22Rv1 (cell line): ENCODE results near the gene APOBEC3F.

Experiments
- ZFX ChIP-seq: fragments of 450-650 bp; IDR thresholded peaks from 2 replicates; pipeline ENCODE4 v1.6.1; 2017; ENCODE audit warnings: antibody characterized with exemption, borderline replicate concordance
- TF ChIP-seq, protein P1 (sequence below): fragments of 450-650 bp; IDR thresholded peaks from 2 replicates; pipeline ENCODE4 v1.5.1; 2017; ENCODE audit warnings: mild to moderate bottlenecking

DNA sequence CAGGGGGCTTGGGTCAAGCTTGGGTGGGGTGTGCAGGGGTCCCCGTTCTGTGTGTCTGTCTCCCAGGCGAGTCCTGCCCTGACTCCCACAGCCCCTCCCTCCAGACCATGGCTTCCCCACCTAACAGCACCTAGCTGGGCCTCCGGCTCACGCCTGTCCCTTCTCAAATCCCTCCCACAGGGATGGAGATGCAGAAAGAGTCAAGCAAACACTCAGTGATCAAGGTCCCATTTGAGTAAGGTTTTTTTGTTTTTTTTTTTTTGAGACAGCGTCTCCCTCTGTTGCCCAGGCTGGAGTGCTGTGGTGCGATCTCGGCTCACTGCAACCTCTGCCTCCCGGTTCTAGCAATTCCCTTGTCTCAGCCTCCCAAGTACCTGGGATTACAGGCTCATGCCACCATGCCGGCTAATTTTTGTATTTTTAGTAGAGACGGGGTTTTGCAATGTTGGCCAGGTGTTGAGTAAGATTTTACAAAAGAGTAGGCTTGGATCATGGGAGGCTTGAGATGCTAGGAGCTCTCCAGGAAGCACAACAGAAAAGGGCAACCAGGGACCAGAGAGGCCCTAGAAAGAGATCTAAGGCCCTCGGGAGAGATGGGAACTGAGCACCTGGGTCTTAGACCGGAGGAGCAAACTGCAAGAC lies 14.0 kb upstream of the APOBEC3F start:
- TF ChIP-seq, protein P1, sequence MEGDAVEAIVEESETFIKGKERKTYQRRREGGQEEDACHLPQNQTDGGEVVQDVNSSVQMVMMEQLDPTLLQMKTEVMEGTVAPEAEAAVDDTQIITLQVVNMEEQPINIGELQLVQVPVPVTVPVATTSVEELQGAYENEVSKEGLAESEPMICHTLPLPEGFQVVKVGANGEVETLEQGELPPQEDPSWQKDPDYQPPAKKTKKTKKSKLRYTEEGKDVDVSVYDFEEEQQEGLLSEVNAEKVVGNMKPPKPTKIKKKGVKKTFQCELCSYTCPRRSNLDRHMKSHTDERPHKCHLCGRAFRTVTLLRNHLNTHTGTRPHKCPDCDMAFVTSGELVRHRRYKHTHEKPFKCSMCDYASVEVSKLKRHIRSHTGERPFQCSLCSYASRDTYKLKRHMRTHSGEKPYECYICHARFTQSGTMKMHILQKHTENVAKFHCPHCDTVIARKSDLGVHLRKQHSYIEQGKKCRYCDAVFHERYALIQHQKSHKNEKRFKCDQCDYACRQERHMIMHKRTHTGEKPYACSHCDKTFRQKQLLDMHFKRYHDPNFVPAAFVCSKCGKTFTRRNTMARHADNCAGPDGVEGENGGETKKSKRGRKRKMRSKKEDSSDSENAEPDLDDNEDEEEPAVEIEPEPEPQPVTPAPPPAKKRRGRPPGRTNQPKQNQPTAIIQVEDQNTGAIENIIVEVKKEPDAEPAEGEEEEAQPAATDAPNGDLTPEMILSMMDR, result no peak
- no peak for TF ChIP-seq ZFX
